Natural killer cell (primary cell): ENCODE measurements around the gene ELFN2. TPM values are rescaled to one million over a fixed set of nuclear protein-coding genes. Genes with fewer than 3 reads are reported as not detected.

Experiments used
- ATAC-seq, 3 donors: fragments of 150-1000 bp in 2 of 3; fragments of 200-7000 bp in 1 of 3; cut with Tn5 transposase; 1 replicate in 1 of 3; 2 replicates in 2 of 3; pipeline ENCODE4 v1.10.0; 2021; ENCODE audit warnings: mild to moderate bottlenecking in 2 of 3, moderate library complexity in 2 of 3
- DNase-seq, 2 donors: peaks; one replicate each; pipeline versions ENCODE4 v3.0.0 to v3.0.0-alpha.2; 2013 to 2021; ENCODE audit warnings: mixed read lengths in 1 of 2
- H3K27ac ChIP-seq: one replicate; pipeline ENCODE4 v1.5.1; 2013; ENCODE audit warnings: mild to moderate bottlenecking, low read length
- H3K27me3 ChIP-seq: one replicate; pipeline ENCODE4 v1.6.1; 2013; ENCODE audit warnings: low read length; ENCODE audit not compliant: control insufficient read depth, insufficient read depth
- H3K36me3 ChIP-seq: one replicate; pipeline ENCODE4 v1.6.1; 2013; ENCODE audit warnings: low read length; ENCODE audit not compliant: control insufficient read depth, insufficient read depth
- H3K4me1 ChIP-seq: one replicate; pipeline ENCODE4 v1.6.1; 2013; ENCODE audit warnings: low read length; ENCODE audit not compliant: control insufficient read depth, insufficient read depth
- H3K4me3 ChIP-seq: one replicate; pipeline ENCODE4 v1.5.1; 2013; ENCODE audit warnings: low read length
- H3K9me3 ChIP-seq: one replicate; pipeline ENCODE4 v1.6.1; 2013; ENCODE audit warnings: low read length; ENCODE audit not compliant: control insufficient read depth, insufficient read depth
- H3K27ac Mint-ChIP-seq, 2 donors: one replicate each; pipeline ENCODE4 v1.8.0; 2022; ENCODE audit warnings: mild to moderate bottlenecking in 2 of 2, mixed read lengths in 2 of 2, moderate library complexity in 1 of 2
- H3K27me3 Mint-ChIP-seq, 2 donors: one replicate each; pipeline ENCODE4 v1.8.0; 2022; ENCODE audit warnings: low read depth in 2 of 2, mixed read lengths in 2 of 2
- H3K36me3 Mint-ChIP-seq: one replicate; pipeline ENCODE4 v1.8.0; 2022; ENCODE audit warnings: mixed read lengths
- H3K4me1 Mint-ChIP-seq, 2 donors: one replicate each; pipeline ENCODE4 v1.8.0; 2022; ENCODE audit warnings: mixed read lengths in 2 of 2
- H3K4me3 Mint-ChIP-seq: one replicate; pipeline ENCODE4 v1.8.0; 2022; ENCODE audit warnings: mild to moderate bottlenecking, moderate library complexity, mixed read lengths
- H3K9me3 Mint-ChIP-seq, 2 donors: one replicate each; pipeline ENCODE4 v1.8.0; 2022; ENCODE audit warnings: mixed read lengths in 2 of 2
- WGBS: methylation state at CpG from one replicate; pipeline ENCODE4 v1.1.7; 2013; ENCODE audit warnings: missing lambda C conversion rate; ENCODE audit not compliant: insufficient coverage; 5-methylcytosine and 5-hydroxymethylcytosine counted together
- intact Hi-C: fragments of 100-400 bp; cut with micrococcal nuclease; formaldehyde crosslinking; loops from one replicate; pipeline ENCODE4 v1.14.2; 2022
- total RNA-seq, 4 donors: library from RNA; stranded (reverse); fragments of 120-200 nt in 1 of 4; gene quantifications; one replicate each; pipeline versions ENCODE4 v1.2.3 to v1.2.4, GENCODE V29; 2013 to 2022
- TF ChIP-seq, protein P1 (sequence below): fragments of 200-600 bp; IDR thresholded peaks from one replicate; pipeline ENCODE4 v1.8.0; 2022; ENCODE audit warnings: antibody characterized with exemption

Gene ELFN2
- total RNA-seq, 3 donors from 2014 or later (not counting 1 experiment from before 2014, with no cell fraction given), result 0.33 to 0.49 (median 0.36) TPM

GRCh38 chr22:37425800-37426705, 1.2 kb downstream of the ELFN2 start:
- TF ChIP-seq, protein P1, sequence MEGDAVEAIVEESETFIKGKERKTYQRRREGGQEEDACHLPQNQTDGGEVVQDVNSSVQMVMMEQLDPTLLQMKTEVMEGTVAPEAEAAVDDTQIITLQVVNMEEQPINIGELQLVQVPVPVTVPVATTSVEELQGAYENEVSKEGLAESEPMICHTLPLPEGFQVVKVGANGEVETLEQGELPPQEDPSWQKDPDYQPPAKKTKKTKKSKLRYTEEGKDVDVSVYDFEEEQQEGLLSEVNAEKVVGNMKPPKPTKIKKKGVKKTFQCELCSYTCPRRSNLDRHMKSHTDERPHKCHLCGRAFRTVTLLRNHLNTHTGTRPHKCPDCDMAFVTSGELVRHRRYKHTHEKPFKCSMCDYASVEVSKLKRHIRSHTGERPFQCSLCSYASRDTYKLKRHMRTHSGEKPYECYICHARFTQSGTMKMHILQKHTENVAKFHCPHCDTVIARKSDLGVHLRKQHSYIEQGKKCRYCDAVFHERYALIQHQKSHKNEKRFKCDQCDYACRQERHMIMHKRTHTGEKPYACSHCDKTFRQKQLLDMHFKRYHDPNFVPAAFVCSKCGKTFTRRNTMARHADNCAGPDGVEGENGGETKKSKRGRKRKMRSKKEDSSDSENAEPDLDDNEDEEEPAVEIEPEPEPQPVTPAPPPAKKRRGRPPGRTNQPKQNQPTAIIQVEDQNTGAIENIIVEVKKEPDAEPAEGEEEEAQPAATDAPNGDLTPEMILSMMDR, result no peak
- peak in 1 of 3 donors; percentile 39 for ATAC-seq
- WGBS, result 45% methylated on average over 43 of the region's 43 CpGs
- peak overlapping the region; percentile 75 for H3K4me3 Mint-ChIP-seq
- Histone ChIP-seq H3K27ac (no peak overlapping the region), H3K9me3 (no peaks in the 10 kb centered on the region), H3K4me3 (no peak overlapping the region), H3K4me1 (peaks cover 20% of the 10 kb centered on the region), H3K36me3 (no peaks in the 10 kb centered on the region), H3K27me3 (peaks cover 31% of the 10 kb centered on the region)
- no peaks in the 10 kb centered on the region for H3K36me3 Mint-ChIP-seq
- DNase-seq, result no peak
- H3K4me1 Mint-ChIP-seq, result peaks cover 0 to 6% of the 10 kb centered on the region in 2 donors
- H3K9me3 Mint-ChIP-seq, result no peaks in the 10 kb centered on the region
- H3K27me3 Mint-ChIP-seq, result peaks cover 33 to 36% of the 10 kb centered on the region in 2 donors
- intact Hi-C loops, result no loop called here
- no peak overlapping the region for H3K27ac Mint-ChIP-seq

- peaks cover 2 to 11% of the 10 kb centered on the region in 2 donors for H3K4me1 Mint-ChIP-seq
- Histone ChIP-seq H3K36me3 (no peaks in the 10 kb centered on the region), H3K27ac (no peak overlapping the region), H3K27me3 (peaks cover 31% of the 10 kb centered on the region), H3K4me1 (peaks cover 25% of the 10 kb centered on the region), H3K4me3 (no peak overlapping the region), H3K9me3 (no peaks in the 10 kb centered on the region)
- peaks cover 33 to 34% of the 10 kb centered on the region in 2 donors for H3K27me3 Mint-ChIP-seq
- H3K4me3 Mint-ChIP-seq, result peak overlapping the region; percentile 13
- intact Hi-C loops, result no loop called here
- WGBS, result 86% methylated on average over 11 of the region's 11 CpGs
- DNase-seq, result no peak
- H3K36me3 Mint-ChIP-seq, result no peaks in the 10 kb centered on the region
- TF ChIP-seq, protein P1, result no peak
- H3K27ac Mint-ChIP-seq, result no peak overlapping the region
- ATAC-seq, result no peak
- H3K9me3 Mint-ChIP-seq, result no peaks in the 10 kb centered on the region
Measured at GRCh38 chr22:37425369-37425768, 1.9 kb downstream of the ELFN2 start.

DNA sequence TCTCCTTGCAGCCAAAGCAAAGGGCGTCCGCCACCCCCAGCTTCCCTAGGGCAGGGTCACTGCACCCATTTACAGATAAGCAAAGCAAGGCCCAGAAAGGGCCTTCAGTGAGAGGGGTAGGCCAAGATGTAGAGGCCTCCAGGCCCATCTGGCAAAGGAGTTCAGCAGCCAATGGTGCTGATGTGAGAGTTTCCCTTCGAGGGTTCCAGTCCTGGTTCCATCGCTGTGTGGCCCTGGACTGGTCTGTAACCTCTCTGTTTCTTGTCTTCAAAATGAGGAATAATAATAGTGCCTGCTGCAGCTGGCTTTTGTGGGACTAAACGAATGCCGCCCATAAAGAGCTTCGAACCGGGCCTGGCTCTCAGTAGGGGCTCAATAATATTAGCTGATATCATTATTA, 4.0 kb downstream of the ELFN2 start:
- WGBS, result 96% methylated on average over 5 of the region's 8 CpGs
- ATAC-seq (no peak), DNase-seq (no peak)
- Histone ChIP-seq H3K36me3 (no peaks in the 10 kb centered on the region), H3K27me3 (peaks cover 30% of the 10 kb centered on the region), H3K9me3 (no peaks in the 10 kb centered on the region), H3K27ac (no peak overlapping the region), H3K4me1 (peaks cover 35% of the 10 kb centered on the region), H3K4me3 (no peak overlapping the region)
- H3K36me3 Mint-ChIP-seq, result no peaks in the 10 kb centered on the region
- TF ChIP-seq, protein P1, result no peak
- no peaks in the 10 kb centered on the region for H3K9me3 Mint-ChIP-seq
- H3K4me3 Mint-ChIP-seq, result no peak overlapping the region
- intact Hi-C loops, result no loop called here
- no peak overlapping the region for H3K27ac Mint-ChIP-seq
- peaks cover 38 to 46% of the 10 kb centered on the region in 2 donors for H3K27me3 Mint-ChIP-seq
- H3K4me1 Mint-ChIP-seq, result peaks cover 13 to 29% of the 10 kb centered on the region in 2 donors
